ENCODE measurements around the gene TELO2.

The TELO2 gene

GRCh38 chr16:1508494-1509187, 15.5 kb downstream of the TELO2 start:
- TF ChIP-seq ZNF8 (CRISPR knock-in tag; IDR thresholded peaks at IDR 0.05) (no peak), ARNTL (CRISPR knock-in tag; IDR thresholded peaks at IDR 0.05; ENCODE audit: borderline replicate concordance, low read depth) (no peak), BACH2 (CRISPR knock-in tag; IDR thresholded peaks at IDR 0.05; ENCODE audit: borderline replicate concordance) (no peak), ZNF70 (CRISPR knock-in tag; IDR thresholded peaks at IDR 0.05) (no peak), CSDC2 (CRISPR knock-in tag; IDR thresholded peaks at IDR 0.05) (no peak), ZNF565 (CRISPR knock-in tag; conservative IDR thresholded peaks at IDR 0.05; ENCODE audit: low read depth) (no peak), RARB (CRISPR knock-in tag; IDR thresholded peaks at IDR 0.05) (no peak), CREB5 (CRISPR knock-in tag; IDR thresholded peaks at IDR 0.05; ENCODE audit: low read depth) (no peak), PATZ1 (CRISPR knock-in tag; IDR thresholded peaks at IDR 0.05; ENCODE audit: borderline replicate concordance) (no peak), OSR1 (CRISPR knock-in tag; IDR thresholded peaks at IDR 0.05) (no peak)
- ATAC-seq: no peak

- no peak for ATAC-seq
- no peak for TF ChIP-seq ZFP3 (CRISPR knock-in tag; IDR thresholded peaks at IDR 0.05)
- TF ChIP-seq TSHZ2 (CRISPR knock-in tag; IDR thresholded peaks at IDR 0.05): no peak
- no peak for TF ChIP-seq ZC3H10 (CRISPR knock-in tag; IDR thresholded peaks at IDR 0.05)
- TF ChIP-seq OSR1 (CRISPR knock-in tag; IDR thresholded peaks at IDR 0.05): no peak
- no peak for TF ChIP-seq SNAI2 (CRISPR knock-in tag; IDR thresholded peaks at IDR 0.05)
- TF ChIP-seq BACH2 (CRISPR knock-in tag; IDR thresholded peaks at IDR 0.05; ENCODE audit: borderline replicate concordance): no peak
- no peak for TF ChIP-seq CSRNP3 (CRISPR knock-in tag; IDR thresholded peaks at IDR 0.05)
- TF ChIP-seq CSDC2 (CRISPR knock-in tag; IDR thresholded peaks at IDR 0.05): no peak
- TF ChIP-seq GLIS3 (CRISPR knock-in tag; IDR thresholded peaks at IDR 0.05): no peak
- no peak for TF ChIP-seq PPARA (CRISPR knock-in tag; IDR thresholded peaks at IDR 0.05; ENCODE audit: borderline replicate concordance)
- TF ChIP-seq RARB (CRISPR knock-in tag; IDR thresholded peaks at IDR 0.05): no peak
Measured at GRCh38 chr16:1509307-1510221, 16.4 kb downstream of the TELO2 start.

GRCh38 chr16:1510272-1510671, 17.1 kb downstream of the TELO2 start:
- TF ChIP-seq TSHZ2 (CRISPR knock-in tag; IDR thresholded peaks at IDR 0.05) (no peak), POU6F1 (CRISPR knock-in tag; IDR thresholded peaks at IDR 0.05; ENCODE audit: borderline replicate concordance, low read depth) (no peak), SNAI2 (CRISPR knock-in tag; IDR thresholded peaks at IDR 0.05) (no peak), ISL1 (CRISPR knock-in tag; IDR thresholded peaks at IDR 0.05) (no peak), CREB5 (CRISPR knock-in tag; IDR thresholded peaks at IDR 0.05; ENCODE audit: low read depth) (no peak), ZC3H10 (CRISPR knock-in tag; IDR thresholded peaks at IDR 0.05) (no peak), GLIS3 (CRISPR knock-in tag; IDR thresholded peaks at IDR 0.05) (no peak), ZNF8 (CRISPR knock-in tag; IDR thresholded peaks at IDR 0.05) (no peak), CSDC2 (CRISPR knock-in tag; IDR thresholded peaks at IDR 0.05) (no peak), ZFP30 (CRISPR knock-in tag; IDR thresholded peaks at IDR 0.05) (no peak), PPARA (CRISPR knock-in tag; IDR thresholded peaks at IDR 0.05; ENCODE audit: borderline replicate concordance) (no peak), ZNF70 (CRISPR knock-in tag; IDR thresholded peaks at IDR 0.05) (no peak), ZFP3 (CRISPR knock-in tag; IDR thresholded peaks at IDR 0.05) (no peak)

More at GRCh38 chr16:1510272-1510671, 17.1 kb downstream of the TELO2 start:
- ATAC-seq: no peak
